Measurements from ENCODE around the gene TOR1AIP1. TPM values are rescaled to one million over a fixed set of nuclear protein-coding genes. Genes with fewer than 3 reads are reported as not detected.

The TOR1AIP1 gene
- total RNA-seq, 1 donor from 2014 or later = 20.3 TPM

DNA sequence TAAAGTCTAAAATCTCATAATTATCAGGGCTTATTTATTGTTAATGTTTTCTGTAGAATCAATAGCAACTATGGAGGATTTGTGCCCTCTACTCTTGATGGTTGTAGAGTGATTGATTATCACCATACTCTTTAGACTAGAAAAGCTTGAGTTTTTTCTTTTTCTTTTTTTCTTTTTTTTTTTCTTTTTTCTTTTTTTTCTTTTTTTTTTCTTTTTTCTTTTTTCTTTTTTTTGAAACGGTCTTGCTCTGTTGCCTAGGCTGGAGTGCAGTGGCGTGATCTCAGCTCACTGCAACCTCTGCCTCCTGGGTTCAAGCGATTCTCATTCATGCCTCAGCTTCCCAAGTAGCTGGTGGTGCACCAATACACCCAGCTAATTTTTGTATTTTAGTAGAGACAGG, 29.7 kb downstream of the TOR1AIP1 start:
- Mint-ChIP-seq H3K4me3 (no peak overlapping the region), H3K4me1 (no peaks in the 10 kb centered on the region), H3K9me3 (peaks cover 4% of the 10 kb centered on the region), H3K27ac (no peak overlapping the region), H3K27me3 (ENCODE audit: low read depth) (no peaks in the 10 kb centered on the region), H3K36me3 (peaks cover 25% of the 10 kb centered on the region)
- no peak for DNase-seq (ENCODE audit: low spot score in 2 of 2, unreplicated experiment in 2 of 2)
- TF ChIP-seq CTCF (IDR thresholded peaks at IDR 0.05; ENCODE audit: unreplicated experiment) = no peak

DNA sequence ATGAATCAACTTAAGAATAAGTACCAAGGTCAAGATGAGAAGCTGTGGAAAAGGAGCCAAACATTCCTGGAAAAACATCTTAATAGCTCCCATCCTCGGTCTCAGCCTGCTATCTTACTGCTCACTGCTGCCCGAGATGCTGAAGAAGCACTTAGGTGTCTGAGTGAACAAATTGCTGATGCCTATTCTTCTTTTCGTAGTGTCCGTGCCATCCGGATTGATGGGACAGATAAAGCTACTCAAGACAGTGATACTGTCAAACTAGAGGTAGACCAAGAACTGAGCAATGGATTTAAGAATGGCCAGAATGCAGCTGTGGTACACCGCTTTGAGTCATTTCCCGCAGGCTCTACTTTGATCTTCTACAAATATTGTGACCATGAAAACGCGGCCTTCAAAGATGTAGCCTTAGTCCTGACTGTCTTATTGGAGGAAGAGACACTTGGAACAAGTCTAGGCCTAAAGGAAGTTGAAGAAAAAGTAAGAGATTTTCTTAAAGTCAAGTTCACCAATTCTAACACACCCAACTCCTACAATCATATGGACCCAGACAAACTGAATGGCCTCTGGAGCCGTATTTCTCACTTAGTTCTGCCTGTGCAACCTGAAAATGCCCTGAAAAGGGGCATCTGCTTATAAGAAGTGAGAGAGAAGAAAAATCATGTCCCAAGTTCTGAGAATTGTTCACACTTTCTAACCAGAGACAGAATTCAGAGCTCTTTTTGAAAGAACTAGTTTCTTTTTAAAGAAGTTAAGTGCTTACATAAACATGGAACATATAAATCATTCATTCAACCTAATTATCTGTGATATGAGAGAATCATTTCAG, 35.7 kb downstream of the TOR1AIP1 start:
- no peak overlapping the region for H3K4me3 Mint-ChIP-seq
- H3K27me3 Mint-ChIP-seq (ENCODE audit: low read depth) = no peaks in the 10 kb centered on the region
- no peak for TF ChIP-seq CTCF (IDR thresholded peaks at IDR 0.05; ENCODE audit: unreplicated experiment)
- peaks cover 28% of the 10 kb centered on the region for H3K36me3 Mint-ChIP-seq
- H3K27ac Mint-ChIP-seq = no peak overlapping the region
- H3K9me3 Mint-ChIP-seq = no peaks in the 10 kb centered on the region
- no peak for DNase-seq (ENCODE audit: low spot score in 2 of 2, unreplicated experiment in 2 of 2)
- peaks cover 15% of the 10 kb centered on the region for H3K4me1 Mint-ChIP-seq

- peaks cover 22% of the 10 kb centered on the region for H3K36me3 Mint-ChIP-seq
- no peak for DNase-seq (ENCODE audit: low spot score in 2 of 2, unreplicated experiment in 2 of 2)
- no peak for TF ChIP-seq CTCF (IDR thresholded peaks at IDR 0.05; ENCODE audit: unreplicated experiment)
- H3K4me3 Mint-ChIP-seq = no peak overlapping the region
- peaks cover 18% of the 10 kb centered on the region for H3K4me1 Mint-ChIP-seq
- no peaks in the 10 kb centered on the region for H3K27me3 Mint-ChIP-seq (ENCODE audit: low read depth)
- H3K9me3 Mint-ChIP-seq = no peaks in the 10 kb centered on the region
- peak overlapping the region; percentile 33 for H3K27ac Mint-ChIP-seq
These were observed 39.4 kb downstream of the TOR1AIP1 start for GRCh38 chr1:179921472-179921871.

DNA sequence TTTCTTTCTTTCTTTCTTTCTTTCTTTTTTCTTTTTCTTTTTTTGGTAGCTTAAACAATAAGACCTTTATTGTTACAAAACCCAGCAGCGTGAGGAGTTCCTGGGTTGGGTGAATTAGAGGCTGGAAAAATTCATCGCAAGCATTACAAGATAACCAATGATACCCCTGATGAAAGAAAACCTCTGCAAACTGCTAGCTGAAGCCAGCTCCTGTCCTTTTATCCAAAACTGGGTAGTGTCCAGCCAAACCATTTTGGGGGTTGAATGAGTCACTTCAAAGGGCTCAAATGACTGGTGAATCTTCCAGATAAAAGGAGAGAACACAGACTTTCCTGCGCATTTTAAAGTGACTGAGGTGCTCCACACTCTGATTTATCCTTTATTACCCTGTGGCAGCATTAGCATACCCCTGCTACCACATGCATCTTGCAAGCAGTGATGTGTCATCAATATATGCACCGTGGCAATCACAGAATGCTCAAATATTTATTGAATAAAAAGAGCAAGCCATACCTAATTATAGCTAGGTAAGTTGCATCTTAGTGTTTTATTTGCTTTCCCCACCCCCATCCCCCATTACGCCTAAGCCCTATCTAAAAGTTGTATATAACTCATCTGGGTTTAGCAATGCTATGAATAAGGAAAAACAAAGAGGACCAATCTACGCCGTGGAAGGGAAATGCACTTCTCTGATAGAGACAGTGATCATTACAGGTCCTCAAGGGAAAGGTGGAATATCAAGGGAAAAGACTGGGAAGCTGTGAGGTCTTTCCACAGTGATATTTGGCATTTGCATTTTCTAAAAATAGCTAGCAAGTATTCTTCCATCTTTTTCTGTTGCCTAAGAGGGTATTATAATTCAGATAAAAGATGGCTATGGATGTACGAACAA, 40.1 kb downstream of the TOR1AIP1 start:
- peaks cover 21% of the 10 kb centered on the region for H3K36me3 Mint-ChIP-seq
- peaks cover 18% of the 10 kb centered on the region for H3K4me1 Mint-ChIP-seq
- TF ChIP-seq CTCF (IDR thresholded peaks at IDR 0.05; ENCODE audit: unreplicated experiment) = no peak
- H3K9me3 Mint-ChIP-seq = no peaks in the 10 kb centered on the region
- H3K27me3 Mint-ChIP-seq (ENCODE audit: low read depth) = no peaks in the 10 kb centered on the region
- no peak for DNase-seq (ENCODE audit: low spot score in 2 of 2, unreplicated experiment in 2 of 2)
- H3K4me3 Mint-ChIP-seq = no peak overlapping the region
- H3K27ac Mint-ChIP-seq = peak overlapping the region; percentile 33

DNA sequence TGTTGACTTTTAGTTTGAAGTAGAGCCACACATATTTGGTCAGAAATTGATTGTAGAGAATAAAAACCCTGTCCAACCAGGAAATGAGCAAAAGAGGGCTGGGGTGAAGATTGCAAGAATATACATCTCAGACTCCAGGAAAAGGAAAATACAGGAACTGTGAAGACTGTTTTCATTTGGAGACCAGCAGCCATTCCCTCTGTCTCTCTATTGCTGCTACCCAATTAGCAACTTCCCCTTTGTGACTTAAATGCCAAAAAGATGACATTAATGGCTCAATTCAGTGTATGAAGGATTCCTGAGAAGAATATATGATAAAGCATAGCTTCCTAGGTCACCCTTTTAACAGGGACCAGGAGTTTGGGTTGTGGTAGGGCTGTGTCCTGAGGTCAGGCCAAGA, 40.9 kb downstream of the TOR1AIP1 start:
- no peak overlapping the region for H3K4me3 Mint-ChIP-seq
- no peak overlapping the region for H3K27ac Mint-ChIP-seq
- H3K27me3 Mint-ChIP-seq (ENCODE audit: low read depth) = no peaks in the 10 kb centered on the region
- no peak for DNase-seq (ENCODE audit: low spot score in 2 of 2, unreplicated experiment in 2 of 2)
- peaks cover 13% of the 10 kb centered on the region for H3K36me3 Mint-ChIP-seq
- no peak for TF ChIP-seq CTCF (IDR thresholded peaks at IDR 0.05; ENCODE audit: unreplicated experiment)
- H3K9me3 Mint-ChIP-seq = no peaks in the 10 kb centered on the region
- peaks cover 18% of the 10 kb centered on the region for H3K4me1 Mint-ChIP-seq

Measured in mesothelial cell of epicardium (in vitro differentiated cells).